NB4 (cell line): ENCODE measurements around the gene RAVER2.

Experiments
- DNase-seq: peaks from one replicate; pipeline ENCODE4 v3.0.0; 2010; ENCODE audit warnings: low read depth
- H3K4me3 ChIP-seq: one replicate; pipeline ENCODE4 v1.5.1; 2011; ENCODE audit warnings: mild to moderate bottlenecking, low read depth, low read length, moderate library complexity
- CTCF ChIP-seq: IDR thresholded peaks from one replicate; pipeline ENCODE4 v1.5.1; 2012; ENCODE audit warnings: low read depth, low read length
- MAX ChIP-seq: IDR thresholded peaks from 2 replicates; pipeline ENCODE4 v1.6.1; 2011; ENCODE audit warnings: low read depth, low read length
- MYC ChIP-seq: IDR thresholded peaks from 2 replicates; pipeline ENCODE4 v1.6.1; 2011; ENCODE audit warnings: low read depth, low read length
- POLR2A ChIP-seq: IDR thresholded peaks from 2 replicates; pipeline ENCODE4 v1.6.1; 2011; ENCODE audit warnings: mild to moderate bottlenecking; ENCODE audit not compliant: insufficient read length; ENCODE audit errors: extremely low read depth

Gene RAVER2

GRCh38 chr1:64790832-64791487, 46.1 kb downstream of the RAVER2 start:
- H3K4me3 ChIP-seq = no peak overlapping the region
- no peak for DNase-seq
- TF ChIP-seq POLR2A (no peak), CTCF (no peak), MAX (no peak), MYC (no peak)

- H3K4me3 ChIP-seq = no peak overlapping the region
- no peak for DNase-seq
- TF ChIP-seq MYC = no peak
- no peak for TF ChIP-seq MAX
- no peak for TF ChIP-seq POLR2A
- no peak for TF ChIP-seq CTCF
Measured at GRCh38 chr1:64798872-64799271, 54.0 kb downstream of the RAVER2 start.

- TF ChIP-seq POLR2A (no peak), MAX (no peak), CTCF (no peak), MYC (no peak)
- no peak for DNase-seq
- no peak overlapping the region for H3K4me3 ChIP-seq
Measured at GRCh38 chr1:64801851-64802523, 57.1 kb downstream of the RAVER2 start.

GRCh38 chr1:64809309-64809708, 64.4 kb downstream of the RAVER2 start:
- TF ChIP-seq MAX = no peak
- TF ChIP-seq CTCF = no peak
- no peak for TF ChIP-seq MYC
- TF ChIP-seq POLR2A = no peak
- no peak overlapping the region for H3K4me3 ChIP-seq
- DNase-seq = no peak

- no peak overlapping the region for H3K4me3 ChIP-seq
Measured at GRCh38 chr1:64810001-64810400, 65.1 kb downstream of the RAVER2 start.

More at GRCh38 chr1:64810001-64810400, 65.1 kb downstream of the RAVER2 start:
- TF ChIP-seq MAX (no peak), MYC (no peak), POLR2A (no peak), CTCF (no peak)
- DNase-seq = no peak
